ENCODE measurements around the gene DNAI4.
"Not testable (repeated sequence)": the region's sequence is repeated elsewhere in the genome, so short reads cannot be mapped to it uniquely, and the experiment has no call there.

The DNAI4 gene

DNA sequence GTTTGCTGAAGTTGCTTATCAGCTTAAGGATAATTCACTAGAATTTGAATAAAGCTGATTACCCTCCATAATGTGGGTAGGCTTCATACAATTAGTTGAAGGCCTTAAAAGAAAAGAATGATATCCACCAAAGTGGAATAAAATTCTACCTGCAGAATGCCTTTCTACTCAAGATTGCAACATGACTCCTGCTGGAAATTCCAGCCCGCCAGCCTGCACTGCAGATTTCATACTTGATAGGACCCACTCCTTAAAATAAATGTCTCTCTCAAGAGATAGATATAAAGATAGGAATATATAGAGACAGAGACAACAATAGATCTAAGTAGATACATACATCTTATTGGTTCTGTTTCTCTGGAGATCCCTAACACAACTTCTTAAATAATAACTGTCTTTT, 99.9 kb downstream of the DNAI4 start:
- no peak for DNase-seq

DNA sequence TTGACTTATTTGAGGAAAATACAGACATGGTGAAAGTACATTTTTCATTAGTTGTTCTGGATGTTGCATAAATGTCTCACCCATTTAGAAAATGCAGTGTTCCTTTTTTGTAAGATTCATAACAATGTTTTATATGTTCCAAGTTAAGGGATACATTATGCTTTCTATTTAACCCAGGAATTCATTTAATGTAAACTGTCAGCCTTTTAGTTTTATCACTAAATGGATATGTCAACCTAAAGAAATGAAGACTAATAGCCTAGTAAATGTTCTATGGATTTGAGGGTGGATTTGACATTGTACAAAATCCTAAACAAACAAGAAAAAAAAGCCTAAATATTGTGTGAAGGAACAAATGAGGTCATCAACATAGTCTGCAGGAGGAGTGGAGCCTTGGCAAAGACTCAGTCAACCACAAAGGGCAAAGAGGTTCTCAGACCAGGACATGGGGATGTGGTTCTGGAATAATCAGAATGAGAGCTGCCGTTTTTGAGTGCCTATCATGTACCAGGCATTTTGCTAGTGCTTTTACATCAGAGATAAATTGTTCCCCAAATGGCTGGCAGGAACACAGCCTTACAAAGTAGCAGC, 114.8 kb downstream of the DNAI4 start:
- DNase-seq, result no peak

GRCh38 chr1:66809245-66809644, 115.4 kb downstream of the DNAI4 start:
- no peak for DNase-seq

GRCh38 chr1:66795839-66796238, 128.8 kb downstream of the DNAI4 start:
- DNase-seq, result not testable (repeated sequence)

DNA sequence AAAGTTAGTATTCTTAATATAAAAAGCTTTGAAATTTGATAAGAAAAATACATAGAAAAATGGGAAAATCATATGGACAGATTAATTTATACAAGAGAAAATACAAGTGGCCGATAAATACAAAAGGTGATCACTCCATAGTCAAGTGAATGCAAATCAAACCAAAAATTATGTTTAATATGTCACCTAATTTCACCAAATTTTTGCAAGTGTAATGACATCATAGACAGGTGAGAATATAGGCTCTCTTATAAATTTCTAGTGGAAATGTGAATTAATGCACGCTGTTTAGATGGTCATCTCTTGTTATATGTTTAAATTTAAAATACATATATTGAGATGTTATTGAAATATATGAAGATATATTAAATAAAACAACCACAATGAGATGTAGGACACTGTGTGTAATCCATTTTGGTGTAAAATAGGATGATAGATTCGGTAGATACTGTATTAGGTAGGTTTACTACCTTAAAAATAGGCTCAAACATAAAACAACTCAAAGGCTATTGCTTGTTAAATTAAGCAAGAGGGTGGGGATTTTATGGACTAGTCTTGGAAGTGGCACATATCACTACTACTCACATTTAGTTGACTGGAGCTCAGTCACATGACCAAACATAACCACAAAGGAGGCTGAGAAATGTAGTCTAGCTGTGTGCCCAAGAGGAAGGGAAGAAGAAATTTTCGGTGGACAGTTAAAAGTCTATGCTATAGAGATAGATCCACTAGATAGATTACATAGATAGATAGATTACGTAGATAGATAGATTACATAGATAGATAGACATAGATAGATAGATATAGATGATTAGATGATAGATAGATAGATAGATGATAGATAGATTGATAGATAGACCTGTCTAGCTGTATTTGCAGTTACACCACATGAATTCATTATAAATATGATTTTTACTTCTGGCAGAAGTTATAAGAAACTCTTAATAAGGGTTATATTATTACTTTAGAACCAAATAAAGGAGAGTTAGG, 132.7 kb downstream of the DNAI4 start:
- no peak for DNase-seq

GRCh38 chr1:66788231-66788939, 136.3 kb downstream of the DNAI4 start:
- no peak for DNase-seq

DNA sequence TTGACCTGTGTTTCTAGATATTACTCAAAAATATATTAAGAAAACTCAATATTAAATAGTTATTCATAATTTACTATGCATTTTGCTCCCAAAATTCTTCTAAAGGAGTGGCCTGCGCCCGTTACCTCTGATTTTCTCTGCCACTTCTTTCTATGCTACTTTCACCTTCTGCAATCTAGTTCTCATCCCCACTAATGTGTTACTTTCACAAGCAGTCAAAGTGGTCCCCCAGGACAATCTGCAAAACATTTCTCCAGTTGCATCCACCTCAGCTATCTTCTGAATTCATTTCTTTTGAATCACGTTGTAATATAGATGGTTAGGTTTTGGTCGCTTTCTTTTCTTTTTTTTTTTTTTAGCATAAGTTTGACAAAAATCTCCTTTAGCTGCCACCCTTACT, 137.0 kb downstream of the DNAI4 start:
- DNase-seq, result no peak

DNA sequence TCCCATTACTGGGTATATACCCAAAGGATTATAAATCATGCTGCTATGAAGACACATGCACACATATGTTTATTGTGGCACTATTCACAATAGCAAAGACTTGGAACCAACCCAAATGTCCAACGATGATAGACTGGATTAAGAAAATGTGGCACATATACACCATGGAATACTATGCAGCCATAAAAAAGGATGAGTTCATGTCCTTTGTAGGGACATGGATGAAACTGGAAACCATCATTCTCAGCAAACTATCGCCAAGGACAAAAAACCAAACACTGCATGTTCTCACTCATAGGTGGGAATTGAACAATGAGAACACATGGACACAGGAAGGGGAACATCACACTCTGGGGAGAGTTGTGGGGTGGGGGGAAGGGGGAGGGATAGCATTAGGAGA, 138.9 kb downstream of the DNAI4 start:
- not testable (repeated sequence) for DNase-seq

- DNase-seq, result no peak
These were observed 145.1 kb downstream of the DNAI4 start for GRCh38 chr1:66779475-66780078.

DNA sequence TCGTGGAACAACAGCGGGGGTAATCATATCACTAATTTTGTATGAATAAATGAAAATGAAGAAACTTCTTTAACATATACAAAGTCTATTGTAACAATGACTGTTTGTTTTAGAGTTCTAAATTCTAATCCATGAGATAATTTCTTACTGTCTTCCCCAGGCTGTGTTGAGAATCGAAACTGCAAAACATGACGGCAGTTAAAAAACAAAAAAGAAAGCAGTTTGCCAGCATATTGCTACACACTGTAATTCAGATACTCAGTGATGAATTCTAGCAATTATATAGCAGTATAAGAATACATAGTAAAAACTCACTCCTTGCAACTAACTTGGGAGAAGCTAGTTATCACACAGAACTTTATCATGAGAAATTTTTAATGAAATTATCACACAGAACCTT, 145.7 kb downstream of the DNAI4 start:
- no peak for DNase-seq

- DNase-seq, result no peak
These were observed 146.4 kb downstream of the DNAI4 start for GRCh38 chr1:66778266-66778665.

GRCh38 chr1:66777831-66778230, 146.8 kb downstream of the DNAI4 start:
- DNase-seq, result no peak

DNA sequence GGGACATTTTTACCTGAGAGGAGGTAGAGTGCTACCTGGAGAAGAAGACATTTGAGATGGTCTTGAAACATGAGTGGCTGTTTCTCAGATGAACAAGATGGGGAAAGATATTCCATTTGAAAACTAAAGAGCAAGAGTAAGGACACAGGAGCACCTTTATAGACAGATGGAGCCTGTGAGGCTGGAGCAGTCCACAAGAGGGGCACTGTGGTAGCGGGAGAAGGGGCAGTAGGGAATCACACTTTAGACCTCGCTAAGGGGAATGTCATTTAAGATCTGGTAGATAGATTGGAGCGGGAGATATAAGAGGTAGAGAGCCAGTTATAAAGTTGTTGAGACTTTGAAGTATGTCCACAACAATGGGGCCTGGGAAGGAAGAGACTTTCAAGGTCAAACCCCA, 149.0 kb downstream of the DNAI4 start:
- DNase-seq, result no peak

- DNase-seq, result no peak
These were observed 150.2 kb downstream of the DNAI4 start for GRCh38 chr1:66774438-66774837.

DNA sequence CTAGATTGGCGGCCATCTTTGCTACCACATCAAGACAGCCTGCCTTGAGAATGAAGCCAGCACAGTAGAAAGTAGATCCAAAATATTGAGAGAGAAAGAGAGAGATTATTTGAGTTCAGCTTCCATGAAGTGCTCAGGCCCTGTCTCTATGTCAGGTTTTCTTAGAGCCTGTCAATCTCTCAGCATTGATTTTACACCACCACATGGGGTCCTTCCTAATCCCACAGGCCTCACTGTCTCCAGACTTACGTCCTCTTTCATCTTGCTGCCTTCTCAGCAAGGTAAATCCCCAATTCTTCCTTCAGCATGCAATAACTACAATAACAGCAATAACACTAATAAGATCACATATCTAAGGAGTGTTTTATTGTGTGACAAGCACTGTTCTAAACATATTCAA, 151.4 kb downstream of the DNAI4 start:
- no peak for DNase-seq

- no peak for DNase-seq
These were observed 154.0 kb downstream of the DNAI4 start for GRCh38 chr1:66770694-66771093.

DNA sequence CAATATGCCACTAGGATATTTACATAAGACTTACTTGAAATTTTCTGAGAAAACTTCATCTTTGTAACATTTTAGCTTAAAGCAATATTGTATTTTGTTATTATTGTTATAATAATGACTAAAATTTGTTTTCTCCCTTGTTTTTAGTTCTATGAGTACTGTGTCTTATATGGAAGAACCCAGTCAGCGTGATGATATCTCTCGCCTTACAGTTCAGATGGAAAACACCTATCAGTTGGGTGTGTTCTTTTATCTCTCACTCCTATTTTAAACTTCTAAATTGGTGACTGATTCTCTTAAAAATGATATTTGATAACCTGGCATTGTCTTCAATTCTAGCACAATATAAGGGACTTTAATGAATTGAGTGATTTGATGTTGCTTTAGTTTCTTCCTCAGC, 154.4 kb downstream of the DNAI4 start:
- no peak for DNase-seq

- DNase-seq, result no peak
These were observed 155.0 kb downstream of the DNAI4 start for GRCh38 chr1:66769512-66770229.

GRCh38 chr1:66768965-66769364, 155.7 kb downstream of the DNAI4 start:
- DNase-seq, result no peak

- DNase-seq, result no peak
These were observed 157.0 kb downstream of the DNAI4 start for GRCh38 chr1:66767626-66768025.

- DNase-seq, result peak; percentile 54
These were observed 159.6 kb downstream of the DNAI4 start for GRCh38 chr1:66764994-66765578.

Measured in midbrain (tissue), 1 donor.